HepG2 (cell line): Measurements from ENCODE around the gene KAZALD1.

Experiments
- GZF1 ChIP-seq: sonication (generic); formaldehyde crosslinking; IDR thresholded peaks from 2 replicates; pipeline ENCODE4 v1.5.1; 2020; ENCODE audit warnings: mild to moderate bottlenecking, missing genetic modification reagents
- NCOA1 ChIP-seq: sonication (generic); formaldehyde crosslinking; IDR thresholded peaks from 2 replicates; pipeline ENCODE4 v1.9.0; 2021; ENCODE audit warnings: missing genetic modification reagents
- RAD51 ChIP-seq: fragments of 450-650 bp; IDR thresholded peaks from 2 replicates; pipeline ENCODE4 v1.6.1; 2016; ENCODE audit warnings: borderline replicate concordance
- REST ChIP-seq, 2 experiments: IDR thresholded peaks; 2 replicates each; pipeline ENCODE4 v1.6.1; 2011 to 2012; ENCODE audit warnings: low read length in 2 of 2, borderline replicate concordance in 1 of 2, low read depth in 1 of 2, mild to moderate bottlenecking in 1 of 2, moderate library complexity in 1 of 2
- ZBTB10 ChIP-seq: sonication (generic); formaldehyde crosslinking; IDR thresholded peaks from 2 replicates; pipeline ENCODE4 v1.4.0; 2020; ENCODE audit warnings: missing genetic modification reagents, borderline replicate concordance

- TF ChIP-seq NCOA1 (no peak), REST (IDR thresholded peaks at IDR 0.05; ENCODE audit: borderline replicate concordance in 1 of 2, low read depth in 1 of 2, low read length in 2 of 2) (no peak), RAD51 (no peak), GZF1 (CRISPR knock-in tag) (no peak), ZBTB10 (no peak)
These were observed 32.1 kb upstream of the KAZALD1 start for GRCh38 chr10:101029520-101030295.
